Non-pigmented ciliary epithelial cell (primary cell): ENCODE results near the gene TUB.

Source experiments
- DNase-seq: peaks from one replicate; pipeline ENCODE4 v3.0.0-alpha.2; 2010; ENCODE audit warnings: low read depth

TUB gene

DNA sequence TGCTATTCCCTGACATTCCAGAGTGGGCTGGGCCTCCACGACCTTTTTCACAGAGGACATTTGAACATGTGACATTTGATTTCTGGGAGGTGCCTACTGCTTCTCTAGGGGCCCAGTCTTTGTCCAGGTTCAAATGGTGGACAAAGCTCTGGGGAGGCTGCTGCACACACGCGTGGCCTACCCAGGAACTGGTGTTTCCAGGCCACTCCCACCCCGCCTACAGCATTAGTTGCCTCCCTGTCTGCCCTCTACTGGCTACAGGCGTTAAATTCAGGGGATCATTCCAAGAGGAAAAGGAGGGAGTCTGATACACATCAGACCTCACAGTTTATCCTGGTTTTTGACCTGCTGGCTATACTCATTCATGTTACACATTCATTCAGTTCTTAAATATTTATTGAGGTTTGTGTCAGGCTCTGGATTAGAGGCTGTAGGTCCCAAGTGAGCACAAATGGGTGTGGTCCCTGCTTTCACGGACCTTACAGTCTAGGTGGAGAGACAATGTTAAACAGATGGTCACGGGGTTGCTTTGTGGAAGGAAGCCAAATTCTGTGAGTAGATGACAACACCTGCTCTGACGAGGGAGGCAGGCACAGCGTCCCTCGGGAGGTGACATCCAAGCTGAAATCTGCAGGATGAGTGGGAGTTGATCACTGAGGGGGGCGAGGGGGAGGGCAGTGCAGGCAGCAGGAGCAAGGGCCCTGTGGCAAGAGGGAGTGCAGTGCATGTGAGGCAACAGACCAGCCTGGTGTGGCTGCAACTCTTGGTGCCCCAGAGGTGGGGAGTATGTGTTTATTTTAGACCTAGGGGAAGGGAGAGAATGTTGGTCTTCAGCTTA lies 11.8 kb downstream of the TUB start:
- DNase-seq, result peak; percentile 38

DNA sequence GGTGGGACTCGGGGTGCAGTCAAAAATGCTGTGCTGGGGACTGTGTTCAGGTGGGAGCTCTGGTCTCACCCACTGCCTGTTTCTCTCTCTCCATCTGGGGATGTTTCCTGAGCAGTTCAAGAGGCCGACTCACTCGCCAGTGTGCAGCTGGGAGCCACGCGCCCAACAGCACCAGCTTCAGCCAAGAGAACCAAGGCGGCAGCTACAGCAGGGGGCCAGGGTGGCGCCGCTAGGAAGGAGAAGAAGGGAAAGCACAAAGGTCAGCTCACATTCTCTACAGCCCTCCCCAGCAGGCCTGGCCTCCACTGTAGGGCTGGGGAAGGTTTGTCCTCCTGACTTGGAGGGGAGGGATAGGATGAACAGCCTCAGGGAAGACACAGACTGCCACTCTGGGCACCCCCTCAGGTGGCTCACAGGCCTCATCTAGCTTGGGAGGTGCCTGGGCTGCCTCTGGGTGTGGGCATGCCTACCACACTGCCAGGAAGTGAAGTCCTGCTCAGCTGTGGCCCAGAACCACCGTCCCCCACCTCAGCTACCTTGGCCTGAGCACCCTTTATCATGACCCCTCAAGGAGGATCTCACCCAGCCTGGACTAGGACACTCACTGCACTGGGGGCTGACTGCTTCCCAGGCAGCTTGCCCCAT lies 13.0 kb downstream of the TUB start:
- no peak for DNase-seq

DNA sequence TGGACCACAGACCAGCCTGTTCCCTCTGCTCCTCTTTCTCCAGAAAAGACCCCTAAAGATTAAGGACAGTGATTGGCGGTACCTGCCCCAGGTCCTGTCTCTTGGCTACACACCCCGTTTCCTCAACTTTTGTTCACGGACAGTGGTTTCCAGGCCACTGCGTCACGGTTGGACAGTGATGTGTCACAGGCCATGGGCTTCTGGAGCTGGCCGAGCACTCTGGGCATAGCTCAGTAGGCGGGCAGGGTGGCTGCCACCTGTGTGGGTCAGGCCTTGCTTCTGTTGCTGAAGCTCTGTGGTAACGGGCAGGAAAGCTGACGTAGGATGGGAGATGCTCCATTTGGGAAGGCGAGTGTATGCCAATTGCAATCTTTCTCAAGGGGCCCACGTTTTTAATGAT lies 13.6 kb downstream of the TUB start:
- DNase-seq, result no peak

DNA sequence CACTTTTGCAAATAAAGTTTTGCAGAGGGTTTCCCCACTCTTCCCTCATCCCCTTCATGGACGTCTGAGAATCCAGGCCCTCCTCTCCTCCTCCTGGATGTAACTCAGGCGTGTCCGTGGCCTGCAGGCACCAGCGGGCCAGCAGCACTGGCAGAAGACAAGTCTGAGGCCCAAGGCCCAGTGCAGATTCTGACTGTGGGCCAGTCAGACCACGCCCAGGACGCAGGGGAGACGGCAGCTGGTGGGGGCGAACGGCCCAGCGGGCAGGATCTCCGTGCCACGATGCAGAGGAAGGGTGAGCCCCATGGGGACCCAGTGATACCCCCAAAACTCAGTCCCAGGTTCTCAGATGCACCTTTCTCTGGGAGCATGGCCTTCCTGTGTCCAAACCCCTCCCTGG lies 14.4 kb downstream of the TUB start:
- DNase-seq, result no peak

- no peak for DNase-seq
These were observed 15.0 kb downstream of the TUB start for GRCh38 chr11:8095806-8096522.

DNA sequence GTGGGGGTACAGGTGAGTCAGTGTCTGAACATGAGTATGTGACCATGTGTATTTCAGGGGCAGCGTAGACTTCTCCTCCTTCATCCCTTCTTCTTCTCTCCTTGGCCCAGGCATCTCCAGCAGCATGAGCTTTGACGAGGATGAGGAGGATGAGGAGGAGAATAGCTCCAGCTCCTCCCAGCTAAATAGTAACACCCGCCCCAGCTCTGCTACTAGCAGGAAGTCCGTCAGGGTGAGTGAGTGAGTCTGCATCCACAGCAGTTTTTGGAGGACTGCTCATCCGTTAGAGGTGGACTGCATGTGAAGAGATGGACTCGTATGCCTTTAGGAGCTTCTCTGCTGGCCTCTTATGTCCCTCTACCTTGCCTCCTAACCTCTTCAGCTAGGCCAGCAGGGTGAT lies 15.6 kb downstream of the TUB start:
- no peak for DNase-seq

GRCh38 chr11:8097062-8097461 lies 16.1 kb downstream of the TUB start:
- DNase-seq, result no peak

GRCh38 chr11:8097468-8097867 lies 16.5 kb downstream of the TUB start:
- DNase-seq, result no peak

GRCh38 chr11:8097926-8098325 lies 16.9 kb downstream of the TUB start:
- DNase-seq, result no peak

GRCh38 chr11:8098361-8098760 lies 17.4 kb downstream of the TUB start:
- DNase-seq, result no peak

DNA sequence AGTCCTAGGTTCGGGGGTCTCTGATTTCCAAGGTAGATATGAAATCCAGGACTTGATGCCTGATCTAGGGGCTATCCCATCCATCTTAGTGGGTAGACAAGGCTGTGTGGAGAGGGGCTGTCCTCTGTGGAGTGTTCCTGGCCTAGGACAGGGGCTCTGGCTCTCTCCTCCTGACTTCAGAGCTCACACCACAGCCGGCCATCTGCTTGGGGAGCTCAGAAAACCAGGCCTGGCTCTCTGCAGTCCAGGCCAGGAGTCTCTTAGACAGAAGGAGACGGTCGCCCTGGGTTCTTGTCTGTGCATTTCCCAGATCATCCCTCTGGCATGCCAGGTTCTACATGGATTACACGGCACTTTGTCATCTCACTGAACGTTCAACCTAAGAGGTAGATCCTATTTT lies 17.9 kb downstream of the TUB start:
- DNase-seq, result no peak

- peak; percentile 61 for DNase-seq
These were observed 18.4 kb downstream of the TUB start for GRCh38 chr11:8099291-8099899.

DNA sequence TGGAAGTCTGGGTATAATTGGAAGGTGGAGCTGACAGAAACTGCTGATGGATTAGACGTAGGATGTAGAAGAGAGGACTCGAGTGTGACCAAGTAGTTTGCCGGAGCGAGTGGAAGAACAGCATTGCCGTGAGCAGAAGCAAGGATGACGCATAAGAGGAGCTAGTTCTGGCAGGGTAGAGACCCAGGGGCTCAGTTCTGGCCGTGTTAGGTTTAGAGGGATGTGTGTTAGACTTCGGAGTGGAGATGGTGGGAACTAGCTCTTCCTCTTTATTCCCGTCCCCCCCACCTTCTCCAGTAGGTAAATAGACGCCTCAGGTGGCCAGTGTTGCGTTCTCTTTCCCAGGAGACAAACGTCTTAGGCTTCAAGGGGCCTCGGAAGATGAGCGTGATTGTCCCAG lies 19.1 kb downstream of the TUB start:
- DNase-seq, result no peak

- DNase-seq, result no peak
These were observed 19.6 kb downstream of the TUB start for GRCh38 chr11:8100605-8101004.

- DNase-seq, result no peak
These were observed 20.4 kb downstream of the TUB start for GRCh38 chr11:8101421-8101820.

GRCh38 chr11:8102296-8102915 lies 21.4 kb downstream of the TUB start:
- no peak for DNase-seq

- no peak for DNase-seq
These were observed 22.0 kb downstream of the TUB start for GRCh38 chr11:8102965-8103364.

DNA sequence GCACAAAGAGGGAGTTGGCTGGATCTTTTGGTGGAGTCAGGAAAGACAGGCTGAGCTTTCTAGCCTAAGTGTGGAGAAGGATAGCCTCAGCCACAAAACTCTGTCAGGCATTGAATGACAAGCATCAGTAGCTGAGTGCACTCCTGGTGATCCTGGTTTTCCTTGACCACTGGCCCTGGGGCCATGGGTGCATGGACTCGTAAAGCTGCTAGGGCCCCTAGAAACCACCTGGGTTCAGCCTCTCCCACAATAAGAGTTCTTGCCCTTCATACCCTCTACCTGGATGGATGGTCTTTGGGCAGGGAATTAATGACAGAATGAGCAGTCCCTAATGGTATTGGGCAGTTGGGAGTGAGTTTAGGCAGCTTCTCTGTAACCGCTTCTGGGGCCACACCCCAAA lies 22.9 kb downstream of the TUB start:
- DNase-seq, result no peak

GRCh38 chr11:8105133-8105532 lies 24.1 kb downstream of the TUB start:
- DNase-seq, result no peak

- no peak for DNase-seq
These were observed 24.7 kb downstream of the TUB start for GRCh38 chr11:8105666-8106065.

DNA sequence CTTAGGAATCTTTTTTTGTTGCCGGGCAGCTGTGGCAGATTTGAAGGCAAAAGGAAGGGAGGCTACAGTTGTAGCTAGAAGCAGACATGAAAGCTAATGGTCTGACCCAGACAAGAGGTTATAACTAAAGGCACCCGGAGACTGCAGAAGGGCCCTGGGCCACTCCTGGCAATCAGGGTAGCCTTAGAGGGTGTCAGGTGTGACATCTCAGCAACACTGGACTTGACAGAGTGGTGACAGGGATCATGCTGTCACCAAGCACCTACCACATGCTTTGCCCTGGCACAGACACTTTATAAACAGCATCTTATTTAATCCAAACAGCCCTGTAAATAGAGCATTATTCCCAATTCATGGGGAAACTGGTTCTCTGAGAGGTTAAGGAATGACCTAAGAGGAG lies 25.7 kb downstream of the TUB start:
- no peak for DNase-seq

- DNase-seq, result no peak
These were observed 26.6 kb downstream of the TUB start for GRCh38 chr11:8107642-8108041.
